Esophagus muscularis mucosa (tissue), 4 donors: ENCODE results near the gene SIGLEC5. TPM values are rescaled to one million over a fixed set of nuclear protein-coding genes. Genes with fewer than 3 reads are reported as not detected.
"Not testable (repeated sequence)": the region's sequence is repeated elsewhere in the genome, so short reads cannot be mapped to it uniquely, and the experiment has no call there.

ENCODE experiments used
- DNase-seq: peaks from one replicate; pipeline ENCODE4 v3.0.0-alpha.2; 2017; ENCODE audit errors: extremely low spot score
- H3K27ac ChIP-seq, 4 donors: fragments of 200-600 bp; sonication (generic); replicated peaks in 1 of 4; 1 replicate in 3 of 4; 2 replicates in 1 of 4; pipeline ENCODE4 v1.5.1; 2016 to 2019; ENCODE audit warnings: mild to moderate bottlenecking in 1 of 4
- H3K27me3 ChIP-seq, 4 donors: fragments of 200-600 bp; sonication (generic); one replicate each; pipeline versions ENCODE4 v1.5.1 to v1.6.0; 2016 to 2019
- H3K36me3 ChIP-seq, 4 donors: fragments of 200-600 bp; sonication (generic); one replicate each; pipeline ENCODE4 v1.5.1; 2016 to 2019
- H3K4me1 ChIP-seq, 4 donors: fragments of 200-600 bp; sonication (generic); one replicate each; pipeline ENCODE4 v1.5.1; 2016 to 2019
- H3K4me3 ChIP-seq, 4 donors: fragments of 200-600 bp; sonication (generic); 1 replicate in 2 of 4; 2 replicates in 2 of 4; pipeline ENCODE4 v1.5.1; 2016 to 2019; ENCODE audit warnings: mild to moderate bottlenecking in 4 of 4, moderate library complexity in 1 of 4
- H3K9me3 ChIP-seq, 4 donors: fragments of 200-600 bp; sonication (generic); 1 replicate in 3 of 4; 2 replicates in 1 of 4; pipeline ENCODE4 v1.5.1; 2016 to 2019
- EP300 ChIP-seq: sonication (generic); formaldehyde crosslinking; IDR thresholded peaks from one replicate; pipeline ENCODE4 v1.6.1; 2017; ENCODE audit warnings: antibody characterized with exemption
- POLR2A ChIP-seq: fragments of 450-650 bp; IDR thresholded peaks from one replicate; pipeline ENCODE4 v1.6.1; 2017; ENCODE audit warnings: antibody characterized with exemption, moderate library complexity, mild to moderate bottlenecking, low read depth
- POLR2AphosphoS5 ChIP-seq, 2 donors: sonication (generic); formaldehyde crosslinking; IDR thresholded peaks; one replicate each; pipeline ENCODE4 v1.6.1; 2017; ENCODE audit warnings: antibody characterized with exemption in 2 of 2
- WGBS: methylation state at CpG from one replicate; pipeline ENCODE4 v1.1.5; 2018; 5-methylcytosine and 5-hydroxymethylcytosine counted together
- intact Hi-C: fragments of 100-400 bp; cut with DNase I; formaldehyde crosslinking; loops from one replicate; pipeline ENCODE4 v1.15.1; 2023
- total RNA-seq, 4 donors: library from RNA; depleted of rRNA; stranded (reverse); fragments of >200 nt; gene quantifications; one replicate each; pipeline versions ENCODE4 v1.1.0 to v1.2.1, GENCODE V29; 2016
- TF ChIP-seq, protein P1 (sequence below), 3 experiments: fragments of 200-600 bp in 2 of 3; fragments of 450-650 bp in 1 of 3; sonication (generic) in 2 of 3; IDR thresholded peaks; one replicate each; pipeline ENCODE4 v1.5.1; 2017 to 2019; ENCODE audit warnings: antibody characterized with exemption in 3 of 3, mild to moderate bottlenecking in 2 of 3, moderate library complexity in 1 of 3

The SIGLEC5 gene
- 1 to 10 TPM in 2 of 4 donors, under 1 TPM in 2; 0.52 to 2.0 (median 1.00) TPM for total RNA-seq

GRCh38 chr19:51630315-51630714 is at the start of gene SIGLEC5:
Gene SIGLEC5, minus strand, starts transcription at chr19:51630401. Its CDS starts 66 bp downstream, at chr19:51630335.
- intact Hi-C loops, H3K36me3 ChIP-seq, H3K9me3 ChIP-seq, H3K27ac ChIP-seq, H3K4me1 ChIP-seq, H3K4me3 ChIP-seq, DNase-seq: not testable (repeated sequence)
- 11% methylated on average over 1 of the region's 13 CpGs for WGBS
- H3K27me3 ChIP-seq = peaks cover 0 to 36% (median 0%) of the 10 kb centered on the region in 4 donors

DNA sequence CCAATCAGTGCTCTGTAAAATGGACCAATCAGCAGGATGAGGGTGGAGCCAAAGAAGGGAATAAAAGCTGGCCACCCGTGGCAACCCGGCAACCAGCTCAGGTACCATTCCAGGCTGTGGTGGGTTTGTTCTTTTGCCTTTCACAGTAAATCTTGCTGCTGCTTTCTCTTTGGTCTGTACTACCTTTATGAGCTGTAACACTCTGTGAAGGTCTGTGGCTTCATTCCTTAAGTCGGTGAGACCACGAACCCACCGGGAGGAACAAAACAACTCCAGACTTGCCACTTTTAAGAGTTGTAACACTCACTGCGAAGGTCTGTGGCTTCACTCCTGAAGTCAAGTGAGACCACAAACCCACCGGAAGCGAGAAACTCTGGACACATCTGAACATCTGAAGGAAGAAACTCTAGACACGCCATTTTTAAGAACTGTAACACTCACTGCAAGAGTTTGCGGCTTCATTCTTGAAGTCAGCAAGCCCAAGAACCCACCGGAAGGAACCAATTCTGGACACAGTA is 46.4 kb upstream of the SIGLEC5 start:
- H3K4me1 ChIP-seq = no peaks in the 10 kb centered on the region
- H3K27me3 ChIP-seq = peaks cover 0 to 17% (median 0%) of the 10 kb centered on the region in 4 donors
- no peak overlapping the region for H3K4me3 ChIP-seq
- DNase-seq = no peak
- H3K9me3 ChIP-seq = no peaks in the 10 kb centered on the region
- H3K36me3 ChIP-seq = no peaks in the 10 kb centered on the region
- intact Hi-C loops = no loop called here
- TF ChIP-seq EP300 = no peak
- TF ChIP-seq POLR2A = no peak
- TF ChIP-seq, protein P1, sequence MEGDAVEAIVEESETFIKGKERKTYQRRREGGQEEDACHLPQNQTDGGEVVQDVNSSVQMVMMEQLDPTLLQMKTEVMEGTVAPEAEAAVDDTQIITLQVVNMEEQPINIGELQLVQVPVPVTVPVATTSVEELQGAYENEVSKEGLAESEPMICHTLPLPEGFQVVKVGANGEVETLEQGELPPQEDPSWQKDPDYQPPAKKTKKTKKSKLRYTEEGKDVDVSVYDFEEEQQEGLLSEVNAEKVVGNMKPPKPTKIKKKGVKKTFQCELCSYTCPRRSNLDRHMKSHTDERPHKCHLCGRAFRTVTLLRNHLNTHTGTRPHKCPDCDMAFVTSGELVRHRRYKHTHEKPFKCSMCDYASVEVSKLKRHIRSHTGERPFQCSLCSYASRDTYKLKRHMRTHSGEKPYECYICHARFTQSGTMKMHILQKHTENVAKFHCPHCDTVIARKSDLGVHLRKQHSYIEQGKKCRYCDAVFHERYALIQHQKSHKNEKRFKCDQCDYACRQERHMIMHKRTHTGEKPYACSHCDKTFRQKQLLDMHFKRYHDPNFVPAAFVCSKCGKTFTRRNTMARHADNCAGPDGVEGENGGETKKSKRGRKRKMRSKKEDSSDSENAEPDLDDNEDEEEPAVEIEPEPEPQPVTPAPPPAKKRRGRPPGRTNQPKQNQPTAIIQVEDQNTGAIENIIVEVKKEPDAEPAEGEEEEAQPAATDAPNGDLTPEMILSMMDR (IDR thresholded peaks at IDR 0.05) = no peak
- no peak for TF ChIP-seq POLR2AphosphoS5 (IDR thresholded peaks at IDR 0.05)
- 70% methylated on average over 8 of the region's 11 CpGs for WGBS
- H3K27ac ChIP-seq = no peak overlapping the region

GRCh38 chr19:51675911-51676565 is 45.8 kb upstream of the SIGLEC5 start:
- H3K4me1 ChIP-seq, H3K9me3 ChIP-seq, H3K4me3 ChIP-seq, H3K27ac ChIP-seq, intact Hi-C loops, H3K36me3 ChIP-seq, DNase-seq: not testable (repeated sequence)
- 54% methylated on average over 7 of the region's 7 CpGs for WGBS
- peaks cover 0 to 17% (median 0%) of the 10 kb centered on the region in 4 donors for H3K27me3 ChIP-seq
- TF ChIP-seq, protein P1 (IDR thresholded peaks at IDR 0.05) = peak in 2 of 3 experiments; percentile 29 to 56

- intact Hi-C loops = no loop called here
- Histone ChIP-seq H3K4me1 (no peaks in the 10 kb centered on the region), H3K27me3 (peaks cover 0 to 34% (median 0%) of the 10 kb centered on the region in 4 donors), H3K36me3 (no peaks in the 10 kb centered on the region), H3K9me3 (no peaks in the 10 kb centered on the region), H3K4me3 (no peak overlapping the region), H3K27ac (no peak overlapping the region)
- no peak for DNase-seq
- 88% methylated on average over 3 of the region's 3 CpGs for WGBS
- TF ChIP-seq POLR2AphosphoS5 (IDR thresholded peaks at IDR 0.05) (no peak), POLR2A (no peak), EP300 (no peak)
- TF ChIP-seq, protein P1 (IDR thresholded peaks at IDR 0.05) = no peak
Measured at GRCh38 chr19:51668216-51668615, 38.0 kb upstream of the SIGLEC5 start.

DNA sequence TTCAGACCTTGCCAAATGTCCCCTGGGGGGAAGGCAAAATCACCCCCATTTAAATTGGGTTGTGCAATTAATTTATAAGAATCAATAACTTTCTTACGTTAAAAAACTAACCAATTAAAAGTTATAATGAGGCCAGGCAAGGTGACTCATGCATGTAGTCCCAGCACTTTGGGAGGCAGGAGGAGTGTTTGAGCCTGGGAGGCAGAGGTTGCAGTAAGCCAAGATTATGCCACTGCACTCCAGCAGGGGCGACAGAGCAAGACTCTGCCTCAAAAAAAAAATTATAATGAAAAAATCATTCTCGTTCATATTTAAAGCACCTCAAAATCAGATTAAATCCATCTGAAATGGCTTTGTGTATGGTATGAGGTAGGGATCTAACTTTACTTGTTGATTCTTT is 34.8 kb upstream of the SIGLEC5 start:
- no peak overlapping the region for H3K27ac ChIP-seq
- no peak overlapping the region for H3K4me3 ChIP-seq
- 59% methylated on average over 3 of the region's 3 CpGs for WGBS
- H3K27me3 ChIP-seq = peaks cover 0 to 42% (median 0%) of the 10 kb centered on the region in 4 donors
- TF ChIP-seq EP300 (no peak), POLR2AphosphoS5 (IDR thresholded peaks at IDR 0.05) (no peak), POLR2A (no peak)
- TF ChIP-seq, protein P1 (IDR thresholded peaks at IDR 0.05) = no peak
- intact Hi-C loops = no loop called here
- H3K36me3 ChIP-seq = no peaks in the 10 kb centered on the region
- H3K9me3 ChIP-seq = no peaks in the 10 kb centered on the region
- no peaks in the 10 kb centered on the region for H3K4me1 ChIP-seq
- DNase-seq = no peak
